Suppressor macrophage treated with lipopolysaccharide for 4 hours (primary cell): Measurements from ENCODE around the gene INSM1.
A peak's percentile ranks its signal among the peaks of the same experiment; 100 is the strongest.

Source experiments
- DNase-seq: peaks from one replicate; pipeline ENCODE4 v3.0.0-alpha.2; 2020

Gene INSM1

DNA sequence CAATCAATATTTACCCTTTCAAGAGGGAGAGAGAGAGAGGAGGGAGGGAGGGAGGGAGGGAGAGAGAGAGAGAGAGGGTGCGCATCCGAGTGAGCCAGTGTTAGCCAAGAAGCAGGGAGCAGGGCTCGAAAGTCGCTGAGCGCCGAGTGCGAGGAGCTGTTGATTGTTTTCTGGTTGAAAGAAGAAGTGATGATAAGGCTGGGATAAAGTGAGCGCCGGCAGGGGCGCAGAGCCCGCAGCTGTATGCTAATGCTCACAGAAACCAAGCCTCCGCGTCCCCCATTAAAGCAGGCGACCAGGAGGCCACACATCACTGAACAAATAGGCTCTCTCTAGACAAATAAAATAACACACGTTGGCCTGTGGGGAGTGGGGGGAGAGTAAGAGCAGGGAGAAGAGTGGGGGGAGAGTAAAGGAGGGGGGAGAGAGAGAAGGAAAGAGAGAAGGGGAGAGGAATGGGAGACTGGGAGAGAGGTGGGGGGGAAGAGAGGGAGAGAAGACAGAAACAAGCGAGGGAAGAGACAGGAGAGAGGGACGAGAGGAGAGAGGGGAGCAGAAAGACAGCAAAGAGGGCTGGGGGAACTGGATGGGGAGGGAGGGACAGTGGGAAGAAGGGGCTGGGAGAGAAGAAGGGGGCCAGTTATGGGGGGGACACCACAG is 5.0 kb upstream of the INSM1 start:
- peak; percentile 36 for DNase-seq

DNA sequence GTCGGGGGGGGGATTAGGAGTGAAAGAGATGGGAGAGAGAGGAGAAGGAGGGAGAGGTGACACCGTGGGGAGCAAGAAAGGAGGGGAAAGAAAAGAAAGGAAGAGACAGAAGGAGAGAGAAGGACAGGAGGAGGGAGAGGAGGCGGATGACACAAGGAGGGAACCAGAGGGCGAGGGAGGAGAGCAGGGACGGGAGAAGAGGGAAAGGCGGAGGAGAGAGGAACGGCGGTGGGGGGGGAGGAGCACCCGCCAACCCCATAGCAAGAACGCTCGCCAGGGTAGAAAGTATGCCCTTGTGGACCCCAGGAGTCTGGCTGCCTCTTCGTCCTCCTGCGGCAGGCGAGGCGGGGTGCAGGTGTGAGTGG is 4.5 kb upstream of the INSM1 start:
- DNase-seq: no peak

DNA sequence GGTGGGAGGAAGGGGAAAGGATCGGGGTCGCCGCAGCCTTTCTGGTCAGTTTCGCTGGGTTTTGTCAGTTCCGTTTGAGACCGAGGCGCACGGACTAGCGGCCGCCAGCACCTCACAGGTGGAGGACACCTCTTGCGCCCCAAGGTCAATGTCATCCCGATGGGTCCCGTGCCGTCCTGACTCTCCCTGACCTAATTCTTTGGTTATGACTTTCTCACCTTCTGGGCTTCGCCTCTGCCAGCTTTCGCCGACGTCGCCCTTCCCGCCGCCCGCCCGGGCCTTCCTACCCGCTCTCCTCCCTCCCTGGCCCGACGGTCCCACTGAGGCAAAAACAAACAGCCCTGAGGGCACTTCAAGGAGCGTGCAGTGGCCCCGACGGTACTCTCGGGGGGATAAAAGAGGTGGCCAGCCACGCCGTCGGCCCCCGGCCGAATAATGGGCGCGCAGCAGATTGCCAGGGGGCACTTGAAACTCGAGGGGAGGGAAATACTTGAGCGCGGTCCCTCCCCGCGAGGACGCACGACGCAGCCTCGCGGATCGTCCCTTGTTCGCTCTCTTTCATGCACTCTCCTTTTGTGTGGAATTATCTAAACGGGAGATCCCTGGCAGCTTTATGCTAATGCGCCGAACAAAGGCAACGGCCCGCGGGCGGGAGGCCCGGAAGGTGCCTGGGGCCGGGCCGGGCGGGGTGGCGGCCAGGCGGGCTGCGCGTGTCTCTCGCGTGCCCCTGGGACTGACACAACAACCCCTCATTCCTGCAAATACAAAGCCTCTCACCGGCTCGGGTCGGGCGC is 3.9 kb upstream of the INSM1 start:
- DNase-seq: no peak

DNA sequence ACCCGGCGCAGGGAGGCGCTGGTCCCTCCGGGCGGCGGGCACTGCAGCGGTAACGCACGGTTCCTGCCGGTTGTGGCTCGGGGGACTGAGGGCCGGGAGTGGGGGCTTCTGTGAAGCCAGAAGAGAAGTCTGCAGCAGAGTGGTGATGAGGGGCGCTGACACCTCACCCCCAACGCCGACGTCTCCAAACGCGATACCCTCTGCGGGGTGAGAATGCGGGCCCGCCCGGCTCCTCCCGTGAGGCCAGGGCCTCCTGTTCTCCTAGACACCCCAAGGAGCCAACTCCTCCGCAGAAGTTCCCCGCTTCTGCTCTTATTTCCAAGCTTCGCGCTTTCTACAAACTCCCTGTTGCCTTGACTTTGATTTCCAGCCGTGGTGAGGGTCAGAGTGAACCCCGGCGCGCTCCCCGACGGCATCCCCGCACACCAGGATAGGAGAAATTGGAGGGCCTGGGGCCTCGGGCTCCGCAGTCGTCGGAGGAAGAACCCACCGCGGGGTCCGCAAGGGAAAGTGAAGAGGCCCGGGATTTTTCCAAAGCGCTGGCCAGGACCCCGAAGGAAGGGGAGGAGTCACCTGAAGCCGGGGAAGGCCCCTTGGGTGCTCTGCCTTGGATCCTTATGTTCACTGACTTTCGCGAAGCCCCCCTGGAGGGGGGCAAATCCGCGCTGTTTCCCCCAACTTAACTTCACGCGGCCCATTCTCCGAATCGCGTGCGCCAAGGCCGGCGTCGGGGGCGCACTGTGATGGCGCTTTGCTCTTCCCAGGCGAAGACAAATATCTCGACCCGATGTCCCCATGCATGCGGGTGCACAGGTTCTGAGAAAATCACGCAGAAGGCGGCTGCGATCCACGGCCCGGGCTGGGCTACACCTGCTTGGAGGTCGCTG is 3.1 kb upstream of the INSM1 start:
- no peak for DNase-seq

DNA sequence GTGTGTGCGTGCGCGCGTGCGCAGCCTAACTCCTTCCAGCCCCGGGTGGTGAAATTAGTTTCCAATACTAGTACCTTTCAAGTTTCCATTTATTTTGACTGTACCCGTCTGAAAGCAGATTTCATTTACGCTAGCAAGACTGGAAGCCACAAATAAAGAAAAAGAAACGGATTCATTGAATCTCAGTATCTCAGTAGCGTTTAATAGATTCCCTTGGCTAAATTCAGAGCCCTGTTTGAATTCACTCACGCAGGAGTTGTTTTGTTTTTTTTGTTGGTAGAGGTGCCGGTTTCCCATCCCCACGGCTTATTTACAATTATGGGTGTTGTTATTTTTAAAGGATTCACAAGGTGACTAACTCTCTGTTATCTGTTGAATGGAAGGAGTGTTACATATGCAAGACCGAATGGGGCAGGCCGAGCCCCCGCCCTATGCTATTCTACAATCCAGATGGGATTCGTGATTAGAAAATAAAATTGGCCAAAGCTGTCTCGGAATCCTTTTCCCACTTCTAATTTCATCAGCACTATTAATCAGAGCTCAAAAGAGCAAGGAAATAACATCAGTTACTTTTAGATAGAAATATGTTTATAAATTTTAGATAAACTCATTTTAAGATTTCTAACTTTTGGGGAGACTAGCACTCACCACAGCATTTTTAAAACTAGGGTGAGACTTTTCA is 2.3 kb upstream of the INSM1 start:
- no peak for DNase-seq

DNA sequence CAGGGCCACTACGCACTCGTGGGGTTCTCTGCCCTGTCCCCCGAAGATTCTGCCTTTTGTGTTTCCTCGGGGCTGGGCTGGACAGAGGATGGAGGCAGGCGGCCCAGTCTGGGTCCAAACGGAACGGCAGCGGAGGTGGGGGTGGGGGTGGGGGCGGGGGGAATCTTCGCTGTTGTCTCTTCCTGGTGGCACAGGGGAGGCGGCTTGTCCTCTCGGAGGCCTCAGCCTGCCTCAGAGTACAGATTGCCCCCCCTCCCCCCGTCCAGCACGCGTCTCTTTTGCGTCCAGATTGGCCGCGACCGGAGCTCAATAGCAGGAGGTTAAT is 1.4 kb upstream of the INSM1 start:
- DNase-seq: no peak

DNA sequence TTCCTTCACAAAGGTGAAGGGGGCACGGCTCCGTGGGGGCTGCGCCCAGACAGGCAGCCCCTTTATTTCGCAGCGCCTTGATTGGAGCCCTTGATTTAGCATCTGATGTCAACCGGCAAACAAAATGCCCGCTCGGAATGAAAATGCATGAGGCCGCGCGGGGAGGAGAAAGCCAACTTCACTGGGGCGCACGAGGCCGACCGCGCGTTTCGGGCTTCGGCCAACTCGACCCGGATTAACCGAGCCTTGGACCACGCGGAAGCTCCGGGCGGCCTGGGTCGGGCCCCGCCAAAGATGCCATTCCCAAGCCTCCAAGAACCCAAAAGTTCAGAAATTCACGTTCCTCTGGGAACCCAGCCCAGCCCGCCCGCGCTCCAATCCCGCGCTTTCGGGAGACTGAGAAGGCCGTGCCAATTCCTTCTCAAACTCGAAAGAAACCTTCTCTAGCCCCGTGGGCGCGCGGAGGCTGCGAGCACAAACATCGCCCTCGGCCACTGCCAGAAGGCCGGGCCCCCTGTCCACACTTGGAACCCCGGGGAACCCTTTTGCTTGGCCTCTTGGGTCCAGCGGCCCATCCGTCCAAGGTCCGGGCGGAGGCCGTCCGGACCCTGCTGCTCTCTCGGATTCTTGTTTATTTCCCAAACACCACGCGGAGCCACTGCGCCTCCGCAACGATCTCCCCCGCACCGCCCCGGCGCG is 879 bp upstream of the INSM1 start:
- no peak for DNase-seq

DNA sequence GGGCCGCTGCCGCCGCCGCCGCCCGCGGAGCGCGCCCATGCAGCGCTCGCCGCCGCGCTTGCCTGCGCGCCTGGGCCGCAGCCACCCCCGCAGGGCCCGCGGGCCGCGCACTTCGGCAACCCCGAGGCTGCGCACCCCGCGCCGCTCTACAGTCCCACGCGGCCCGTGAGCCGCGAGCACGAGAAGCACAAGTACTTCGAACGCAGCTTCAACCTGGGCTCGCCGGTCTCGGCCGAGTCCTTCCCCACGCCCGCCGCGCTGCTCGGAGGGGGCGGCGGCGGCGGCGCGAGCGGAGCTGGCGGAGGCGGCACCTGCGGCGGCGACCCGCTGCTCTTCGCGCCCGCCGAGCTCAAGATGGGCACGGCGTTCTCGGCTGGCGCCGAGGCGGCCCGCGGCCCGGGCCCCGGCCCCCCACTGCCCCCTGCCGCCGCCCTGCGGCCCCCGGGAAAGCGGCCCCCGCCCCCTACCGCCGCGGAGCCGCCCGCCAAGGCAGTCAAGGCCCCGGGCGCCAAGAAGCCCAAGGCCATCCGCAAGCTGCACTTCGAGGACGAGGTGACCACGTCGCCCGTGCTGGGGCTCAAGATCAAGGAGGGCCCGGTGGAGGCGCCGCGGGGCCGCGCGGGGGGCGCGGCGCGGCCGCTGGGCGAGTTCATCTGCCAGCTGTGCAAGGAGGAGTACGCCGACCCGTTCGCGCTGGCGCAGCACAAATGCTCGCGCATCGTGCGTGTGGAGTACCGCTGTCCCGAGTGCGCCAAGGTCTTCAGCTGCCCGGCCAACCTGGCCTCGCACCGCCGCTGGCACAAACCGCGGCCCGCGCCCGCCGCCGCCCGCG is 730 bp downstream of the INSM1 start:
- DNase-seq: peak; percentile 23

DNA sequence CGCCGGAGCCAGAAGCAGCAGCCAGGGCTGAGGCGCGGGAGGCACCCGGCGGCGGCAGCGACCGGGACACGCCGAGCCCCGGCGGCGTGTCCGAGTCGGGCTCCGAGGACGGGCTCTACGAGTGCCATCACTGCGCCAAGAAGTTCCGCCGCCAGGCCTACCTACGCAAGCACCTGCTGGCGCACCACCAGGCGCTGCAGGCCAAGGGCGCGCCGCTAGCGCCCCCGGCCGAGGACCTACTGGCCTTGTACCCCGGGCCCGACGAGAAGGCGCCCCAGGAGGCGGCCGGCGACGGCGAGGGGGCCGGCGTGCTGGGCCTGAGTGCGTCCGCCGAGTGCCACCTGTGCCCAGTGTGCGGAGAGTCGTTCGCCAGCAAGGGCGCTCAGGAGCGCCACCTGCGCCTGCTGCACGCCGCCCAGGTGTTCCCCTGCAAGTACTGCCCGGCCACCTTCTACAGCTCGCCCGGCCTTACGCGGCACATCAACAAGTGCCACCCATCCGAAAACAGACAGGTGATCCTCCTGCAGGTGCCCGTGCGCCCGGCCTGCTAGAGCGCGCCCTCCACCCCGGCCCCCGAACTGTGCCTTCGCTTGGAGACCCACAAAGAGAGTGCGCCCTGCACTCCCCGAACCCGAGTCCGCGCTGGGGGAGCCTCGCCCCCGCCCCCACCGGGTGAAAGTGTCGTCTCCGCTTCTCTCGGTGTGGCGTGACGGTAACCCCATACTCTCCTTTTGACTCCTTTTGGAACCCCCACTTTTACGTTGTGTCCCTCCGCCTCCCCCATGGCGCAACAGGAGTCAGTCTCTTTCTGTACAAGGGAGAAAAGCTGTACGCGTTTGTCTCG is 1.6 kb downstream of the INSM1 start:
- DNase-seq: no peak

DNA sequence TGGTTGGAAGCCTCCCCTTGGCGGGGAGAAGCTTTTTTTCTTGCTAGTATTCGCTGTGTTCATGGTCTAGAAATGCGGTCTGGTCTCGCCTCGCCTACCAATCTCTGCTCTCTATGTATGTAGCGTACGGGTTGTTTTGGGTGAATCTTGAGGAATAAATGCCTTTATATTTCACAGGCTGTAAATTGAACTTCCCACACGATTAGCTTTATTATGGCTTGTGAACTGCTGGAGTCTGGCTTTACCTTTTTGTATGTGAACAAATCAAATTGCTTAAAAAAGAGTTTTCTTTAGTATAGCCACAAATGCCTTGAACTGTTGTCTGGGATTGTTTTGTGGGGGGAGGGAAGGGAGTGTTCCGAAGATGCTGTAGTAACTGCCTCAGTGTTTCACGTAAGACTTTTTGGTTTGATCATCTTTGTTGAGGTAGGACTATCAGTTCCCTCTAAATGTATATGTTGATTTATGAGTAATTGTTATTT is 2.2 kb downstream of the INSM1 start:
- no peak for DNase-seq

DNA sequence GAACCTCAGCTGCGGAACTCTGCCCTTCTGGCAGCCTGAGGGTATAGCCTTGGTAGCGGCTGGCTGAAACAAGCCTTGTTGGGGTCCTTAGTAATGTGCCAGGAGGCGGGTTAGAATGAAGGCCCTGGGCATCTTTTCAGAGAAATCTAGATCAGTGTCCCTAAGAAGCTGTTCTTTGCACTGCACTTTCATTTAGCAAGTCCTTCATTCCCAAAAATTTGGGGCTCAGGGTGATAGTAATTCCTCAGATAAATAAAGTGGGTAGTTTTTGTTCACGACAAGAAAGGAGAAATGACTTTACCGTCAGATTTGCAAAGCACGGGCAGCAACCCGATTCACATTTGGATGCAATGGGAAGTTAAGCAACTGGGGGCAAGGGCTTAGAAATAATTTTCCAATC is 3.2 kb downstream of the INSM1 start:
- no peak for DNase-seq

DNA sequence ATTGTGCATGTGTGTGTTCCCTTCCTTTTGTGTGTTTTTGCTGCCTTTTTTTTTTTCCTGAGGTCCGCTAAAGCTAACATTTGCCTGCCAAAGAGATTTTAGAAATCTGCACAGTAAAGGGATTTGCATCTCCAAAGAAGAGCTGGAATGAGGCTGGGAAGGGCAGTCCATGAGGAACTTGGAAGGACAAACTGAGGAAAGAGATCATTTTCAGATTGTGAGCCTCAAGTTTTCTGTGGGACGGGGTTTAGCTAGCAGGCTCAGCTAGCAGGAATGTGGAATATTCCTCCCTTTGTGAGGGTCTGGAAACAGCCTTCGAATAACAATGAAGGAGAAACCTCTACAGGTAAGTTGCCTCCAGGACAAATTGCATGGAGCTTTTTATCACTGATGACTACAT is 3.8 kb downstream of the INSM1 start:
- DNase-seq: no peak

DNA sequence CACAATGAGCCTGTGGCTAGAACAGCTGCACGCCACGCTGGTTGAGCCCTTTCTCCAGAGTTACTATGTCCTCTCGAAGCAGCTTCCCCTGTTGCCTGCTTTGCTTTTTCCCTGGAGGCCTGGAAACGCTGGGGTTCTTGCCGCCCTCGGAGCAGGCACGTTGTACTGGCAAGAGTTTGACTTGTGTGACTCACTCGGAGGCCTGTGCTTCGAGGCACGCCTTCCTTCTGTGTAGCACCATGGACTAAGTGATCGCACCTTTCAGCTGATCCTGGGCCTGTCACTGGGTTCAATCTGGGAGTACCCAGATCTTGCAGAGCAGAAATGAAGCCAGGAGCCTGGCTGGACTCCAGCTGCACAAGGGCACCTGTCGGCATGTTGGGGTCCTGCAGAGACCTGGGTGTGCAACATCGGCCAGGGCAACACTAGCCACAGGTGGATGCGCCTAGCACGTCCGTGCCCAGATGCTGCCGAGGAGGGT is 5.2 kb downstream of the INSM1 start:
- no peak for DNase-seq

DNA sequence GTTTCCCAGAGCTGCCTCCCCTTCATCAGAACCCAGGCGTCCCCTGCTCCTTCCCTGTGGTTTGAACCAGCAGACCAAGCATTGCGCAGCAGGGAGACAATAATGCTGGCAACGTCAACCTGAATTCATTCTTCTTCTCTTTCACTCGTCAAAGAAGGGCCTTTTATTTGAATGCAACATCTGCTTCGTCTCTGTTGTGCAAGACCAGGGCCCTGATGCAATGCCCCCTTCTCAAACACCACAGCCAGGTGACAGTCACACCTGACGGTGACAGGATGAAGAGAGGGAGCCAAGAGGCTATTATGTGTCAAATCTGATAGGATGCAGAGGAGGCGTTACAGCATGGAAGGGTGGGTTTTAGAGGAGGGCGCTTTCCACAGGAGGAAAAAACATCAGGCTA is 8.0 kb downstream of the INSM1 start:
- no peak for DNase-seq

DNA sequence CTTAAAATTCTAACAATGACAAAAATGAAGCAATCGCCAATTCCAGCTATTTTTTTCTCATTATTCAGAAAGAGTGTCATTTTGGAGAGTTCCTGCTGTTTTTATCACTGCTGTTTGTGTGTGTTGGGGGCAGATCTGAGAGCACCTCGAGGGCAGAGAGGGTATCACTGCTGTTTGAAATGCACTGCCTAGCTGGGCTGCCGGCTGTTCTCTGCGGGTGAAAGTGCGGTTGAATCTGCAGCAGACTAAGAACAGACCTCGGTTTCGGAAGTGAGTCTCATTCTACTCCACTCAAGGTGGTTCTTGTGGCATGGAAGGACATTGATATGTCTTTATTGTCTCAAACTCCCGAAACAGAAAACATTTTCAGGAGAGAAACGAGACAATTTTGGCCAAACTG is 18.3 kb downstream of the INSM1 start:
- no peak for DNase-seq

DNA sequence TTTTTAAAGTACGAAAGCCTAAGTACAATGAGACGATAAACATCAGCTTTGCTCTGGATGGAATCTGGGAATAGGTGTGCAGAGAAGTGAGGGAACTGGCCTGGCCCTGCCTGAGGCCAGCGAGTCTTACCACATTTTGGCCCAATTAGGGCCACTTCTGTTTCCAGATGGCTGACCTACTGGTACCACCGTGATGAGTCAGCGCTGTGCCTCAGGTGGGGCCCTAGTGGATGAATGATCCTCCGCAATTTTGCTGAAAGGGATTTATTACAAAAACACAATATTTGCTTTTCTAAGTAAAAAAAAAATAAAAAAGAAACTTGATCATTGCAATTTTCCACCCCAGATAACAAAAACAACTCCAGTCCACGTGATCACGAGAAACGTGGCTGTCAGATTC is 22.5 kb downstream of the INSM1 start:
- no peak for DNase-seq

DNA sequence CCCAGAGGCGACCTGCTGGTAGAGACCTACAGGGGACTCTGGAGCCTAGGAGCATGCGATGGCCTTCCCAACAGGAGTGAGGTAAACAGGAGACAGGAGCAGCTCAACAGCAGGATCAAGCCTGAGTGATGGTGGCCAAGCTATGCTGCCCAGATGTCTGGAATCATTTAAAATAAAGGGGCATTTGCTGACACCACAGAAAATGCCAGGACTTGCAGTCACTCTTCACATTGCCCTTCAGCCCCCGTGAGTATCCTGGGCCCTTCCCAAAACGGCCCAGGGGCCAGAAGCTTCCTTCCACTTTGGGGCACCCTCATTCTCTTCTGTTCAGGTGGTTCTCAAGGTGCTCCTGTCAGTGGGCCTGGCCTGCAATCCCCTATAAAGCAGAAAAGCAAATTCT is 23.2 kb downstream of the INSM1 start:
- DNase-seq: no peak

DNA sequence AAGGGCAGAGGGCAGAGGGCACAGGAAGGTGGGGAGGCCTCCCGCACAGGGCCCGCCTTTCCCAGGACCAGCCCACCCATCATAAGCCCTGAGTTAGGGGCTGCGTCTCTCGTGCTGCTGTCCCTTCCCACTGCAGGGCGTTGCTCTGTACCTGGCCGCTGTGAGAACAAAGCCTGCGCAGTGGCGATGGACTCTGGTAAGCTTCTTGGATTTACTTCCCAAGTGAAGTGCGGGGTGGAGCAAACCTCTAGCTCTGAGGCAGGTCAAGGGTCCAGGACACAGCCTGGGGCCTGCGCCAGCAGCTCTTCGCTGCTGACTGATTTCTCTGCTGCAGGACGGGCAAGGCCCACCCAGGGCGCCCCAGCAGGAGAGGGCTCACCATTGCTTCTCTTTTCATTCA is 23.9 kb downstream of the INSM1 start:
- DNase-seq: no peak

DNA sequence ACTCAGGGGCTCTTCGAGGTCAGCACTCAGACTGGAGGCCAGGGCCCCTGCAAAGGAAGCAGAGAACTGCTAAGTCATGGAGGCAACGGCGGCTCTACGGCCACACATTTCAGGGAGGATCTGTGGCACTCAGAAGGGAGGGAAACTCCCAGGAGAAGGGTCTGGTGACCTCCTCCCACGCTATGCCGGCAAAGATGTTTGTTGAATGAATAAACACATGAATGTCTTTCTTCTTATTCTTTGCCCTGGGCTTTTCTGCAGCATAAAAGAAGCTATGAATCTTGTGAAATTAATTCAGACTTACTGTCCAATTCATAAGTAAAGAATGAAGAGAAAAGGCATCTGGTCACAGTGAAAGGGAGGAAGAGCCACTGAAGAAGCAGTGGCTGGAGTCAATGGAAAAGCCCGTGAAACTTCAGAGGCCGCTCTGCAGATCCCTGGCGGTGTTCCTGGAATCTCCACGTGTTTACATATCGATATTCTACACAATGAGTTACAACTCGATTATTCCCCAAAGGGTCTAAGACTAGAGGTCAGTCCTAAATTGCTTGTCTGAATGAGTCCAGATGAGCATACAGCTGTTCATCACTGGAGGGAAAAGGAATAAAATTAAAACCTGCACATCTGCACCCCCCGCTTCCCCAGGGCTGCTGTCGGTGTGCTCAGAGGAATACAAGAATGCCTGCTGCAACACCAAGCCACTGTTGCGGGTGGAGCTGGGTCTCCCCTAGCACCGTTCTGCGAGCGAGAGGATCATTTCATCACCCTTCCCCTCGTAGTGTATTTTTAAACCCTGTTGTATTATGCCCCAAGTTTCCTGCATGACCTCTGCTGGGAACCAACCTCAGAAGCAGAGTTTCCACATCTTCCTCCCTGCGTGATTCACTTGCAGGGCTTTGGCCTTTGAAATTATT is 25.6 kb downstream of the INSM1 start:
- peak; percentile 79 for DNase-seq
